ENCODE data around the gene ABCA12.

The ABCA12 gene

DNA sequence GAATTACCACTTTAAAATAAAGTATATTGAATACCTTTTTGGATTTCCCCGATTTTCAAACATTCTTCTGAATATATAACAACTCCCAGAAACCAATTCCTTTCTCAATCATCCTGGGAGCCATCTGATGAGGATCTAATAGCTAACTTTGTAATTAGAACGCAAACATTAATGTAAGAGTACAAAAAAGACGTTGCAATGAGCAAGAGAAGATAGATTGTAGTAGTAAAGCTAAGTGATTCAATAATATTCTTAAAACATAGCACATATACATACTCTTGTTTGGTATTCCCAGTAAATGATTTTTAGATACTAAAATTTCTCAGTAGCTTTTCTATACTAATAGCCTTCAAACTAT lies 1.1 kb downstream of the ABCA12 start:
- DNase-seq (ENCODE audit: low spot score): no peak

DNA sequence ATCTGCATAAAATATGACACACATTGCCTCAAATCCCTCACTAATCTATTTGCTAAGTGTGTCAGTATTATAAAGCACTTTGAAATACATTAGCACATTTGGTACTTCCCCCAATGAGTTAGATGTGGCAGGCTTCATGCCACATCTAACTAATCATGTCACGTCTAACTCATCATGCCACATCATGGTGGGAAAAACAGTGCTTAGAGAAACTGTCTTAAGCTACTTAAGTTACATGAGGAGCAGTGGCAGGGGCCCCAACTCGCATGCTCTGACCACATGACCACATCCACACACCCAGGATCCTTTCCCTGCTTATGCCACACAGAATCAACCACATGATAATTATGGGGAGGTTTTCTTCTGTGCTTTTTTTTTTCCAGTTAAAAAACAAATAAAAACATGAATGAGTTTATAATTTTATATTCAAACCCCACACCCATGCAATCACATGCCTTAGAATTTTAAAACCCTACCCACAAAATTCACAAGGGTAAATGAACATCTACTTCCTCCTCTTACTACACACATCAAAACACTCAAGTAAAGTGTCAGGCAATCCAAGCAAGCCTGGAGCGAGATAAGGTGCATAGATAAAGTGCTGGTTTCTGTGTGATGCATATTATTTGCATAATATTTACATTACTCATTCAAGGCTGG lies 1.6 kb downstream of the ABCA12 start:
- no peak for DNase-seq (ENCODE audit: low spot score)

DNA sequence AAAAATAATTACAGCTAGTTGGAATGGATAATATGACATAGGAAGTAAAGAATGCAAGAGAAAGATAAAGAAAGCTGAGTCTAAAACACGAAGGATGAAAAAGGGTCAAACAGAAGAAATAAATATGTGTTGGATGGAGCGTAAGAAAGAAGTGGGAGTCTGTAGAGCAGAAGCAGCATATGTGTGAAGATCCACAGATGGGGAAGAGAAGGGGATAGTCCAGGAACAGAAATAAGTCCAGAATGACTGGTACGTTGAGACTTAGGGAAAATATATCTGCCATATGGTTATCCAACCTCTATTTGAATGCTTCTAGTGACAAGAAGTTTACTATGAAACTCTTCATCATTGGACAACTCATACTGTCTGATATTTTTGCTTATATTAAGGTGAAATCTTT lies 18.0 kb downstream of the ABCA12 start:
- DNase-seq (ENCODE audit: low spot score): no peak

DNA sequence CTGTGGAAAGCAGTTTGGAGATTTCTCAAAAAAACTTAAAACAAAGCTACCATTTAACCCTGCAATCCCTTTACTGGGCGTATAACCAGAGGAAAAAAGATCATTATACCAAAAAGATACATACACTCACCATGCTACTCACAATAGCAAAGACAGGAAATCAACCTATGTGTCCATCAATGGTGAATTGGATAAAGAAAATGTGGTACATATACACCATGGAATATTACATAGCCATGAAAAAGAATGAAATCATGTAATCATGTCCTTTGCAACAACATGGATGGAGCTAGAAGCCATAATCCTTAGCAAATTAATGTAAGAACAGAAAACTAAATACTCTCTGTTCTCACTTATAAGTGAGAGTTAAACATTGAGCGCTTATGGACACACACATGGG lies 18.6 kb downstream of the ABCA12 start:
- no peak for DNase-seq (ENCODE audit: low spot score)

DNA sequence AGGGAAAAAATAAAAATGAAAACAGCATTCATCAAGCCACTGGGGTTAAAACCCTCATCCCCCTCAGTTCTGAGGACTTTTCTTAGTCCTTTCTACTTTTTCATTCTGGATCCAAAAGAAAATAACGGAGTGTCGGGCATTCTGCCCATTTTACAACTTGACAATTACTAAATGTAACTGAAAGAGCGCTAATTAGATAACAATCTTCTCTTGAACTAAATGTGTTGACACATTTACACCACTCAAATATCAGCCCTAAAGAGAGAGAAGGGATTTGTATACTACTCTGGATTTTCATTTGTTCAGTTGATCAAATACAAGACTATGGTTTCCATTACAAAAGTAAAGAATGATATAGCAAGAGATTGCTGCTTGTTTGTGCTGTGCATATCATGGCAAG lies 27.5 kb downstream of the ABCA12 start:
- no peak for DNase-seq (ENCODE audit: low spot score)

DNA sequence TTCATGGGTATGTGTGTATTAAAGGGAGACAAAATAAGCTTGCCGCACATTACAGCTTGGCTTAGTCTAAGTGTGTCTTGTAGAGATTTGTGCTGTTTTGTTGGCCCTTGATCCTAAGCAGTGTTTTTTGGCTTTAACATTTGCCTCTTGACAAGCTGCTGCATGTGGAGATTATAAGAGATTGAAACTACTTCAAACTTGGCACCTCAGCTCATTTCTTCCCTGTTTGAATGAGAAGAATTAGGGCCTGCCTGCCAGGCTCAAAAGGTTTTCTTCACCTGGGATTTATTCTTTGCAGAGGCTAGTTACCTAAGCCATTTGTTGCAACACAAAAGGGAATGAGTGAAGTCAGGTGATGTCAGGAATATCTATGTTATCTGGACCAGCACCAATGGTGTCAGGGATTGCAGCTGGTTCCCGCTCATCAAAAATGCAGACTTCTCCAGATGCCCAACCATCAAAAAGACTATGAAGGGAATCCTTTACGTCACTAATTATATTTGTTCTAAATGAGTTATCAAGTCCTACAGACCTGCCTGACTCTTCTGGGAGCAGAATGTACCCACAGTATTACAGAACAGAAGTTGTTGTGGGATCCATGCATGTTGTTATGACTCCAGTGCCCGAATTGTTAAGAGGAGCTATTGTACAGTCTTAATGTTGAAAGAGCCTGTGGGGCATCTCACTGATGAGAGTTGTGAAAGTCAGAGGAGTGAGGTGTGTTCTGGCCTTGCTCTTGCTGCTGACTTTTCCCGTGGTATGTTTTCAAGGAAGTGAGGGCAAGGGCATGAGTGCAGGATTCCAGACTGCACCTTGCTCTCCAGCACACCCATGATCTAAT lies 31.0 kb downstream of the ABCA12 start:
- DNase-seq (ENCODE audit: low spot score): peak; percentile 4

DNA sequence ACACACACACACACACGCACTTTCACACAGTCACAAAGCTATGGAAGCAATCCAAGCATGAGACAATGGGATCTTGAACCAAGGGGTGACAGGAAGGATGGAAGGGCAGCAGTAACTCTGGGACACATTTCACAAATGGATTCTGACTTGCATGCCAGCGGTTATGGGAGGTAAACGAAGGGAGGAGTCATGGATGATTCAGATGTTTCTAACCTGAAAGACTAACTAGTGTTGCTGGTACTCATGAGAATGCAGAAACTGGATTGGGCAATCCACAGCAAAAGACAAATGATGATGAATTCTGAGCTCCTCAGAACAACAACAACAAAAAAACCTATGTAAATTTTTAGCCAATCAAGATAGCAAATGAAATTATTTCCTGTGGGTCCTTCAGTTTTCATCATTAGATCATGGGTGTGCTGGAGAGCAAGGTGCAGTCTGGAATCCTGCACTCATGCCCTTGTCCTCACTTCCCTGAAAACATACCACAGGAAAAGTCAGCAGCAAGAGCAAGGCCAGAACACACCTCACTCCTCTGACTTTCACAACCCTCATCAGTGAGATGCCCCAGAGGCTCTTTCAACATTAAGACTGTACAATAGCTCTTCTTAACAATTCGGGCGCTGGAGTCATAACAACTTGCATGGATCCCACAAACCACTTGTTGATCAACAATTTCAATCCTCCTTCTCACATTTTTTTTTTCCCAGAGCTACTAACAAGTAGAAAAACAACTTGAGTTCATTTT lies 32.6 kb downstream of the ABCA12 start:
- DNase-seq (ENCODE audit: low spot score): no peak

DNA sequence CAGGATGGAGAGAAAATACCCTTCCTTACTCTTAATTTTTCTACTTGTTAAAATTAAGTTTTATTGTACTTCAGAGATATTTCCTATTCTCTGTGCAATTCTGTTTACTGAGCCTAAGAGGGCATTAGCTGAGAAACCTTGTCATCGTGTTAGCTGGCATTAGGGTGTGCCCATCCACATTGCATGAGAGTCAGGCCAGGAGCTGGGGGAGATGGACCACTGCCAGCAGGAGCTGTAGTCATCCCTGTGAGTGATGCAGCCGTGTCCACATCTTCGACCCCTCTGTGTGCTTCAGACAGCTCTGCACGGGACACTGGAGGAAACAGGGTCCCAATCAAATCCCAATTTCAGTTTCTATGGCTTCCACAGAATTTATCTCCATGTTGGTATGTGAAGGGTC lies 34.2 kb downstream of the ABCA12 start:
- no peak for DNase-seq (ENCODE audit: low spot score)

DNA sequence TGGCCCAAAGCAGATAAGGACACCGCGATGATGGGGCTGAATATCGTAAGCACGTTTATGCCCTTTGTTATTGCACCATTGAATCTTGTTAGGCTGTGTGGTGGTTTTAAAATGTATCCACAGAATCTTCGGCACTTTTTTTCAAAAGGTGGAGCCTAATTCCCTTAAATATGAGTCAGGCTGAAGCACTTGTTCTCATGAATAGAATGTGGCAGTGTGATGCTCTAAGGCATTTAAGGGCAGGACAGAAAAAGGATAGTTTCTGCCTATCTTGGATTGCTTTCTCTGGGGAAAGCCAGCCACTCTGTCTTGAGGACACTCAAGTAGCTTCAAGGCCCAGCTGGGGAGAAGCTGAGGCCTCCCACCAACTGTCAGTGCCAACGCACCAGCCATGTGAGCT lies 39.6 kb downstream of the ABCA12 start:
- no peak for DNase-seq (ENCODE audit: low spot score)

DNA sequence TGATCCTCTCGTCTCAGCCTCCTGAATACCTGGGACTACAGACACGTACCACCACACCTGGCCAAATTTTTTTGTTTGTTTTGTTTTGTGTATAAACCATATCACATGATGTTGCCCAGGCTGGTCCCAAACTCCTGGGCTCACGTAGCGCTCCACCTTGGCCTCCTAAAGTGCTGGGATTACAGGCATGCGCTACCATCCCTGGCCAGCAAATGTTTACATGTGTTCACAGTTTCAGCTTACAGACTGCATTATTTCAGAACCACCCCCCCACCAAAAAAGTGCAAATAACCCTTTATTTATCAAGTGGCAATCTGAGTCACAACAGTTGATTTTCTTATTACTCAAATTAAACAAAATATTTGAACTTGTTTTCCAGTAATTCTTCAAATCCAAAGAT lies 54.3 kb downstream of the ABCA12 start:
- no peak for DNase-seq (ENCODE audit: low spot score)

DNA sequence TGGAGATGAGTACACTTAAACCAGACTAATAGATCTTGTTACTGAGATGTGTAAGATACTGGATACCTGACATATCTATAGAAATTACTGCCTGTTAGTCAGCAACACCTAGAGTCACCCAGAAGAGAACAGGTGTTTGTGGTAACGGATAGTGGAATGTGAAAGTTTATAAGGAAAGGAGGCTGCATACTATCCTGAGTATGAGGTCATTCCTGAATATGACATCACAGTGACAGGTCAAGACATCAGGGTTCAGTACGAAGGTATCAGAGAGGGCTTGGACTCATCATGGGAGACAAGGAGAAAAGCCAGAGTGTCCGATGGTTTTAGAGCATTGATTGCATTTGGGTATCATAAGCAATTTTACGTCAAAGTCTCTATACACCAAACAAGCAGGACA lies 55.3 kb downstream of the ABCA12 start:
- DNase-seq (ENCODE audit: low spot score): no peak

DNA sequence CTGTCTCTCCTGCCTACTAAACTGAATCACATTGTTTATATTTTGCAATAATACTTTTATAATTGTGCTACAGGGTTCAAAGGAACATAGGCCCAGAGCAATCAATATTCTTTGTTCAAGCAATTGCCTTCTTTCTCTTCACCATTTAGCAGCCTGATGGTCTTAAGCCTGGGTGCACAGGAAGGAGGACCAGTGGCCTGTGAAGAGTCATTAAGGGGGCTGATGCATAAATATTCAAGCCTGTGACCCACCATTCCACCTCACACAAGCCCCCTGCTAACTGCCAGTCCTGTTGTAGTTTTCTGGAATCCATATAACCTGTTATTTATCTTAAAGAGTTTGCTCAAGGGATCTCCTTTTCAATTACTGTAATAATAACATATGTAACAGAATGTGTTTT lies 56.0 kb downstream of the ABCA12 start:
- no peak for DNase-seq (ENCODE audit: low spot score)

DNA sequence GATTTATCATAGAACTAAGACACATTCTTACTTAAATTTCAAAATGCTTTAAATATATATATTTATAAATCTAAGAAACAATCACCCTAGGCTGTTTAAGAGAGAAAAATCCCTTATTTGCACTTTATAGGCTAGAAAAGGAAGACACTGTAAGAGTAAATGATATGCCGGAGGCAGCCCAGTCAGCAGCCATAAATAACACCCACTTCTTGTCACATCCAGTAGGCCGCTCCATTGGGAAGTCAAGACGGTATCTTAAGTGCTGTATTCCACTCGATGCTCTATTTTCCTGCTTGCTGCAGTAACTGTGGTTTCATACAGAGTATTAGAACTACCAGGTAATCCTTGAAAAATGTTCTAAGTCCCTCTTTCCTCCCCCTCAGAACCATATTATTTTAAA lies 57.9 kb downstream of the ABCA12 start:
- DNase-seq (ENCODE audit: low spot score): no peak

DNA sequence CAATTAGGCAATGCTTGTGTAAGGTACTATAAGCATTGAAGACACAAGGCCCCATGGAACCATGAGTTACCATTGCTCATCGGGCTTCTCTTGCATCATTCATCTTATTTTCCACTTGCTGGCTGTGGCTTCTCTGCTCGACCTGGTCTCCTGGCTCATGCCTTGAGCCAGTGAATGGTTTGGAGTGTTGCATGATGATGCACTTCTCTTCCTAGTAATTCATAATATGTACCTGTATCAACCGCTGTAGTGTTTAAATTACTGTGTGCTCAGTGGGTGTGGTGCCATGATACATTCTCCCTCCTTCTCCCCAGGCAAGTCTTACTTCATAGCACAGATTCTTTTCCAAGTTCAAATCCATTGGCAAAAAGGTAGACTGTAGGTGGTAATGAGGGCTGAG lies 66.8 kb downstream of the ABCA12 start:
- no peak for DNase-seq (ENCODE audit: low spot score)

DNA sequence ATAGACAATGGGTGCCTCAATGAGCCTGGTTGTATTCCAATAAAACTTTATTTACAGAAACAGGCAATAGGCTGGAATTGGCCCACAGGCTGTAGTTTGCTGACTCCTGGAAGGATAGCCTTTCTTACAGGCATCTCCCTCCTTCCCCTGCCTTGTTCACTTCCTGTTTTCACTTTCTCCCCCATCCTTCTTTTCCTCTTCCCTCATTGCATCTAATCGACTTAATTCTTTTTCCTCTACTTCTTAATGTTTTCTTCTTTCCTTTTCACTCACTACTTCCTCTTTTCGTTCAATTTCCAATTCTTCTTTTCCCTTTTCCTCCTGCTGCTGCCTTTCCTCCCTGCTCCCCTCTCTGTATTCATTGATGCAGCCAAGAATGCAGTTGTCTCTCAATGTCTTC lies 70.0 kb downstream of the ABCA12 start:
- no peak for DNase-seq (ENCODE audit: low spot score)

DNA sequence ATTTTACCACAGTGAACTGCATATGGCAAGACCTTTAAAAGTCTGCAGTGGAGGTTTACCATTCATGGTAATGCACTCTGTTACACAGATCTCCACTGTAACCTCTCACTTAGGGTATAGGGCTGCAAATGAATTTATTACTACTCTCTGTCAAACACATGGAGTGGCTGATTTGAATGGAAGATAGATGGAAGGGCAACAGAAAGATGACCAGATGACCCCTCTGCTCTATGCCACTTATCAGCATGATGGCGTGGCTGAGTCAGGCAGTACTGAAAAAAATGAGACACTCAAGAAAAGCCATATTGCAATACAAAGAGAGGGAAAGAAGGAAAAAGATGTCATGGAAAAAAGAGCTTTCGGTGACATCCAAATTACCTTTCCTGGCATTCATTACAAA lies 72.3 kb downstream of the ABCA12 start:
- peak; percentile 61 for DNase-seq (ENCODE audit: low spot score)

DNA sequence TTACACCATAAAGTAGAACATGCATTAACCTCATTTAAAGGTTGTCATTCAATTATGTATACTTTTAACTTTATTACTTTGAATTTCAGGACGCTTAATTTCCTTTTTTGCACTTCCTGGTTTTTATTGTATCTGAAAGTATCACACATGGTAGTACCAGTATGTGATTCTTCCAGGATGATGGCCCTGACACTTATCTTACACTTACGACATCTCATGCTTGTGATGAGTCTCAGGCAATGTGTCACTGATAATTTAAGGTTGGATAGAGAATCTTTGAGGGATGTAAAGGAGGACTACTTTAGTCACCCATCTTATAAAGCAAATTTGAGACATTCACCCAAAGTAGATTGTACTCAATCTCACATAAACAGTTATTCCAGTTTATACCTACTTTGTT lies 74.9 kb downstream of the ABCA12 start:
- DNase-seq (ENCODE audit: low spot score): no peak

DNA sequence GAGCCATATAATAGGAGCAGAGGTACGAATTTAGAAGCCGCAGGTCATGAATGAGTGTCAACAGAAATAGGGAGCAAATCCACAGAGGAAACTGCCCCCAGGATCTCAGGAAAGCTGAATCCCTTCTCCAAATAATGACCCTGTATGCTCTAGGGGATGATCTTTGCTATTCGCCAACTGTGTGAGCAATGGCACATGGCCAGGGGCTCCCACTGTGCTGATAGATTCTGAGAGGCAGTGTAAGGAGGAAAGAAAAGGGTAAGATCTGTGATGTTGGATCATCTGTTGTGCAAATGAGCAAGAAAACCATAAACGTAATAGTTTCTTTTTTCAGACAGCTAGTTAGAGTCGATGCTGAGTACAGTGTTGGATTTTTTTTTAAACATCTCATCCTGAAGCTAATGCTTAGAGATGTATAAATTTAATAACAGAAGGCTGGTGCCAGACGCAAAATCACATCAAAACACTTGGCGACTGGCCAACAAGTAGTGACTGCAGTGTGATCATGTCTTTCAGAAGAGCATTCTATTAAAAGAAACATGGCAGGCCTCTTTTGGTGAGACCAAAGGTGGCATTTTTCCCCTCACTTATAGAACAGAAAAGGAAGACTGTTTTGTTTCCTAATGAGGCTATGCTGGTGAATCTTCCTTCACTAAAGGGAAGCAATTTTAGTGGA lies 77.4 kb downstream of the ABCA12 start:
- peak; percentile 58 for DNase-seq (ENCODE audit: low spot score)

DNA sequence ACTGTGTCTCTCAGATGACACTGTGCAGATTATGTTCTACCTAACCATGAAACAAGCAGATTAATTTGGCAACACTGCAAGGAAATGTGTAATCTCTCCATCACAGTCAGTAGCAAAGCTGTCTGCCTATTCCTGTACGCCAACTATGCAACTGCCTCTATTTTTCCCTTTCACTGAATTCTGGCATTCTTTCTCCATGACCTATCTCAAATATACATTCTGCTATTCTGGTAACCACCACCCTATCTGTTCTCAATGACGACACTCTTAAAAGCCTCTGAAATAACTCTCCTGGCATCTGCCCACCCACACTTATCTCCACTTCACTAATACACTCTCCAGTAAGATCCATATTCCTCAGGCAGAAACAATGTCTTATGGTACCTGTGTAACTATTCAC lies 78.7 kb downstream of the ABCA12 start:
- no peak for DNase-seq (ENCODE audit: low spot score)

DNA sequence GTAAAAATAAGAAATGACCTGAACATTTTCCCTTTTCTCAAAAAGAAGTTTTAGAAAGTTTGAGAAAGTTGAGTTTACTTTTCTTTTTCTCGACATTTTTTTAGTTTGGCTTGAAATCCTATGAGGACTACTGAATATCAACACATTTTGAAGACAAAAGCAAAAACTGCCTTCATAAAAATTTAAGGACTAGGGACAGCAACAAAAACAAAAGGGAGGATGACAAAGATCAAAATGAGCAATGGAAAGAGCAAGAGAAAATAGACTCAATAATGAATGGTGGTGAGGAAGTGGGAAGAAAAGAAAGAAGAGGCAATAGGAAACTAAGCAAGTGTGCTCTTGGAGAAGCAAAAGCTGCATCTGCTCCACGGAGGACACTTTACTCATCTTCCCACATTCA lies 82.5 kb downstream of the ABCA12 start:
- DNase-seq (ENCODE audit: low spot score): no peak

DNA sequence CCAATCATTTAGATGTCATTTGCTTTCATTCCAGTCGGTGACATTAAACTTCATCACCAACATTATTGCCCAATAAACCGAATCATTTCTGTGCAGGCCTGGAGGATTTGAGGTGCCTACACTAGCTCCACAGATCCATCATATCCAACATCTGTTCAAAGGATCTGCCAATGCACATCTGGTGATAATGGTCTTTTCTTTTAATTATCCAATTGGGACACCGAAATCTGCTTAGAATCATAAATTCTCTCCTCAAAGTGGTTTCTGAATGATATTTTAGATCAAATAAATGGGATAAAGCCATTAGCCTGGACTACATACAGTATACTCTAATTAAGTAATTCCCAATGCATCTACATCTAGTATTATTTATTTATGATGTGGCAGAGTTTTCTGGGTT lies 85.6 kb downstream of the ABCA12 start:
- DNase-seq (ENCODE audit: low spot score): no peak

DNA sequence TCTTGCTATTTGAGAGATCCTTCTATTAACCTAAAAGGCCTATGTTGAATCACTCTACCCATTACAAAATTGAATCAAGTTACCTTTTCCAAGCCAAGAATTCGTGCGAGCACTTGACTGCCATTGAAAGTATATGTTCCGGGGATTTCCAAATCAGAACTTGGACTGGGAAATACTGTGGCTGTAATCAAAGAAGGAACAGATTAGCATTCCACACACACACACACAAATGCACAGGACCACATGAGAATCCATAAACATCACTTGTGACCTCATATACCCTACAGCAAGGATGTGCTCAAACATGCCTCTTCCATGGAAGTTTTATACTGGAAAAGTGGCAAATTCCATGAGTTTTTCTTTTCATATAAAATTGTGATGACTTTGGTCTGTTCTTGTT lies 86.0 kb downstream of the ABCA12 start:
- DNase-seq (ENCODE audit: low spot score): no peak
